Cardiac fibroblast (primary cell): ENCODE results near the gene GFPT2.

ENCODE experiments used
- DNase-seq, 2 donors: peaks; one replicate each; pipeline versions ENCODE4 v3.0.0 to v3.0.0-alpha.2; 2010; ENCODE audit warnings: low read depth in 2 of 2
- H3K4me3 ChIP-seq, 2 donors: replicated peaks in 1 of 2; 1 replicate in 1 of 2; 2 replicates in 1 of 2; pipeline ENCODE4 v1.5.1; 2011; ENCODE audit warnings: low read depth in 2 of 2, low read length in 2 of 2, mild to moderate bottlenecking in 2 of 2, moderate library complexity in 1 of 2
- CTCF ChIP-seq: IDR thresholded peaks from one replicate; pipeline ENCODE4 v1.5.1; 2011; ENCODE audit warnings: low read depth, mild to moderate bottlenecking, low read length, inconsistent platforms

The GFPT2 gene

GRCh38 chr5:180274695-180275094 lies 78.4 kb downstream of the GFPT2 start:
- TF ChIP-seq CTCF = no peak
- no peak for DNase-seq
- no peak overlapping the region for H3K4me3 ChIP-seq

- H3K4me3 ChIP-seq = no peak overlapping the region
- TF ChIP-seq CTCF = no peak
- no peak for DNase-seq
Observed at GRCh38 chr5:180271221-180271620, 81.9 kb downstream of the GFPT2 start.

GRCh38 chr5:180259260-180259611 lies 93.9 kb downstream of the GFPT2 start:
- peak in 1 of 2 donors; percentile 8 for DNase-seq
- H3K4me3 ChIP-seq = no peak overlapping the region

GRCh38 chr5:180253036-180253824 lies 99.9 kb downstream of the GFPT2 start:
- H3K4me3 ChIP-seq = no peak overlapping the region
- no peak for DNase-seq
- no peak for TF ChIP-seq CTCF

More at GRCh38 chr5:180259260-180259611, 93.9 kb downstream of the GFPT2 start:
- TF ChIP-seq CTCF = no peak

- no peak for TF ChIP-seq CTCF
- no peak overlapping the region for H3K4me3 ChIP-seq
- DNase-seq = no peak
Observed at GRCh38 chr5:180251887-180252286, 101.2 kb downstream of the GFPT2 start.

- no peak for TF ChIP-seq CTCF
- H3K4me3 ChIP-seq = no peak overlapping the region
- no peak for DNase-seq
Observed at GRCh38 chr5:180251141-180251540, 102.0 kb downstream of the GFPT2 start.
